CD14-positive monocyte (primary cell): ENCODE results near the gene ADORA3. TPM values are rescaled to one million over a fixed set of nuclear protein-coding genes. Genes with fewer than 3 reads are reported as not detected.

Source experiments
- DNase-seq, 3 donors: peaks; one replicate each; pipeline ENCODE4 v3.0.0-alpha.2; 2011 to 2022
- H2AFZ ChIP-seq: 2 replicates; pipeline ENCODE4 v1.6.0; 2012; ENCODE audit warnings: mild to moderate bottlenecking, low read depth, low read length, inconsistent platforms; ENCODE audit not compliant: insufficient read depth, poor library complexity, severe bottlenecking
- H3K27ac ChIP-seq, 2 donors: 1 replicate in 1 of 2; 2 replicates in 1 of 2; pipeline ENCODE4 v1.5.1; 2012 to 2013; ENCODE audit warnings: low read length in 2 of 2, control low read depth in 1 of 2, inconsistent platforms in 1 of 2, low read depth in 1 of 2, mild to moderate bottlenecking in 1 of 2
- H3K27me3 ChIP-seq, 2 donors: one replicate each; pipeline versions ENCODE4 v1.6.0 to v1.6.1; 2011 to 2013; ENCODE audit warnings: low read length in 2 of 2; ENCODE audit not compliant: control insufficient read depth in 2 of 2, insufficient read depth in 2 of 2
- H3K36me3 ChIP-seq, 2 donors: replicated peaks in 1 of 2; 1 replicate in 1 of 2; 2 replicates in 1 of 2; pipeline versions ENCODE4 v1.5.1 to v1.6.1; 2012 to 2013; ENCODE audit warnings: low read length in 2 of 2, control low read depth in 1 of 2, inconsistent platforms in 1 of 2, mild to moderate bottlenecking in 1 of 2; ENCODE audit not compliant: insufficient read depth in 2 of 2, control insufficient read depth in 1 of 2
- H3K4me1 ChIP-seq, 2 donors: 1 replicate in 1 of 2; 2 replicates in 1 of 2; pipeline versions ENCODE4 v1.5.1 to v1.6.1; 2012 to 2013; ENCODE audit warnings: low read length in 2 of 2, control low read depth in 1 of 2, inconsistent platforms in 1 of 2, mild to moderate bottlenecking in 1 of 2, moderate library complexity in 1 of 2; ENCODE audit not compliant: insufficient read depth in 2 of 2, control insufficient read depth in 1 of 2
- H3K4me2 ChIP-seq: replicated peaks from 2 replicates; pipeline ENCODE3; 2012; ENCODE audit warnings: low read length, moderate library complexity, mild to moderate bottlenecking; ENCODE audit not compliant: poor library complexity, severe bottlenecking; ENCODE audit errors: extremely low read depth
- H3K4me3 ChIP-seq, 3 experiments: fragments of 200-600 bp in 1 of 3; sonication (generic) in 1 of 3; replicated peaks in 1 of 3; 1 replicate in 2 of 3; 2 replicates in 1 of 3; pipeline ENCODE4 v1.5.1; 2011 to 2013; ENCODE audit warnings: low read length in 3 of 3, mild to moderate bottlenecking in 3 of 3, control low read depth in 2 of 3, low read depth in 2 of 3, inconsistent platforms in 1 of 3, moderate library complexity in 1 of 3
- H3K79me2 ChIP-seq: 2 replicates; pipeline ENCODE4 v1.6.0; 2012; ENCODE audit warnings: mild to moderate bottlenecking, control low read depth, inconsistent platforms, low read length, moderate library complexity; ENCODE audit not compliant: insufficient read depth
- H3K9ac ChIP-seq: 2 replicates; pipeline ENCODE4 v1.6.0; 2017; ENCODE audit warnings: low read length, mild to moderate bottlenecking; ENCODE audit not compliant: insufficient read depth, poor library complexity, severe bottlenecking
- H3K9me3 ChIP-seq, 2 donors: replicated peaks in 1 of 2; 1 replicate in 1 of 2; 2 replicates in 1 of 2; pipeline versions ENCODE4 v1.5.1 to v1.6.1; 2012 to 2013; ENCODE audit warnings: low read length in 2 of 2, control low read depth in 1 of 2; ENCODE audit not compliant: control insufficient read depth in 1 of 2, insufficient read depth in 1 of 2
- H4K20me1 ChIP-seq: 2 replicates; pipeline ENCODE4 v1.6.0; 2012; ENCODE audit warnings: mild to moderate bottlenecking, low read length, control low read depth, moderate library complexity; ENCODE audit not compliant: insufficient read depth
- H3K27ac Mint-ChIP-seq, 7 donors: one replicate each; pipeline ENCODE4 v1.8.0; 2020; ENCODE audit warnings: mild to moderate bottlenecking in 7 of 7, mixed read lengths in 7 of 7, moderate library complexity in 6 of 7, inconsistent platforms in 2 of 7
- H3K27me3 Mint-ChIP-seq, 3 donors: one replicate each; pipeline ENCODE4 v1.8.0; 2021 to 2022; ENCODE audit warnings: low read depth in 3 of 3, mild to moderate bottlenecking in 3 of 3, mixed read lengths in 3 of 3, moderate library complexity in 3 of 3, inconsistent platforms in 1 of 3
- H3K36me3 Mint-ChIP-seq, 2 donors: one replicate each; pipeline ENCODE4 v1.8.0; 2020; ENCODE audit warnings: mixed read lengths in 2 of 2, inconsistent platforms in 1 of 2, mild to moderate bottlenecking in 1 of 2
- H3K4me1 Mint-ChIP-seq: one replicate; pipeline ENCODE4 v1.8.0; 2020; ENCODE audit warnings: mild to moderate bottlenecking, mixed read lengths
- H3K4me3 Mint-ChIP-seq, 2 donors: one replicate each; pipeline ENCODE4 v1.8.0; 2020; ENCODE audit warnings: mild to moderate bottlenecking in 2 of 2, mixed read lengths in 2 of 2, moderate library complexity in 1 of 2
- H3K9me3 Mint-ChIP-seq, 7 donors: one replicate each; pipeline ENCODE4 v1.8.0; 2020 to 2022; ENCODE audit warnings: mixed read lengths in 7 of 7, mild to moderate bottlenecking in 6 of 7, moderate library complexity in 6 of 7, inconsistent platforms in 2 of 7
- WGBS: methylation state at CpG from one replicate; pipeline ENCODE4 v1.1.5; 2013; ENCODE audit warnings: missing lambda C conversion rate; ENCODE audit not compliant: insufficient coverage; 5-methylcytosine and 5-hydroxymethylcytosine counted together
- intact Hi-C, 2 donors: fragments of 100-400 bp; cut with micrococcal nuclease; formaldehyde crosslinking; loops; one replicate each; pipeline versions ENCODE4 v1.15.0 to v1.15.1; 2023
- polyA minus RNA-seq: library from RNA; depleted of rRNA, polyadenylated mRNA; stranded (reverse); fragments of >200 nt; gene quantifications from 2 replicates; pipeline ENCODE4 v1.2.3, GENCODE V29; 2012
- polyA plus RNA-seq, 3 donors: library from polyadenylated mRNA; depleted of rRNA in 1 of 3; unstranded in 2 of 3; stranded (reverse) in 1 of 3; fragments of 300-500 nt in 2 of 3; fragments of >200 nt in 1 of 3; fragmentation: Illumina TruSeq in 2 of 3; gene quantifications; 1 replicate in 2 of 3; 2 replicates in 1 of 3; pipeline ENCODE4 v1.2.3, GENCODE V29; 2012 to 2021
- total RNA-seq, 12 experiments: library from RNA in 1 of 12; stranded (reverse) in 1 of 12; fragments of 120-200 nt in 1 of 12; gene quantifications; one replicate each; pipeline ENCODE4 v1.2.4 and lab custom pipeline; 2013 to 2026; ENCODE audit warnings: mixed read lengths in 6 of 12, inconsistent platforms in 1 of 12
- TF ChIP-seq, protein P1 (sequence below): fragments of 200-600 bp; IDR thresholded peaks from one replicate; pipeline ENCODE4 v1.8.0; 2022; ENCODE audit warnings: antibody characterized with exemption, mild to moderate bottlenecking

Gene ADORA3
- 3.6 TPM for total RNA-seq (2013)
- polyA plus RNA-seq (1 to 10 TPM; 1.1 to 2.7 (median 1.2) TPM), polyA minus RNA-seq (1.5 and 5.5 TPM in 2 replicates), total RNA-seq (lab: John Stamatoyannopoulos, UW) (0 to 2.9 (median 0.85) reads per million in 11 experiments)

DNA sequence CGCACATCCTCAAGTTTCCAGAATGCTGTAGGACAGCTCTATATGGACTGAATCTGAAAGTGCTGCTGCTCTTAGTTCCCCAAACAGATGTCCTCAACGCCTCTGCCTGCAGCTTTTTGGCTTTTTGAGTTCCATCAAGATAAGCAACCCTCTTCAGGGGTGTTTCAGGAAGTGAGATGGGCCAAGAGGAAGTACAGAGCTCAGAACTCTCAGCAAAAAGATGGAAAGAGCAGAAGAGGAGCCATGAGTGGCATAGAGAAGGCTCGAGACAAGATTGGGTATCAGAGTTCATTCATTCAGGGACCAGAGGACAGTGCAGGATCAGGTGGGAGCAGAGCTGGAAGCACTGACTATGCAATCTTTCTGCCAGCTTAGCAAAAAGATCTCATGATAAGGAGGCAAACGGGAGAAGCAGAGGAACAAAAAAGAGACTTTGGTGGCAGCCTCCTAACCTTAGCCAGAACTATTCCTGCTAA is at the start of gene ADORA3, which contains the start of gene TMIGD3:
Gene ADORA3 (minus strand): TSS at position 49 of the 476 bp plus-strand sequence. CDS start 279 bp downstream, outside the sequence.
Gene TMIGD3 (minus strand): TSS at position 49 of the 476 bp plus-strand sequence. CDS start 279 bp downstream, outside the sequence.
- Histone ChIP-seq H3K27ac (peak within 1 kb of the TSS; percentile 66 to 97), H3K4me1 (peaks cover 66 to 68% of the 10 kb centered on the region in 2 donors), H3K9me3 (no peaks in the 10 kb centered on the region), H3K9ac (no peak within 1 kb of the TSS), H2AFZ (peak within 1 kb of the TSS; percentile 41), H3K4me2 (peak within 1 kb of the TSS; percentile 57), H3K4me3 (peak within 1 kb of the TSS in 1 of 3 experiments; percentile 58), H3K79me2 (no peaks in the 10 kb centered on the region), H4K20me1 (no peaks in the 10 kb centered on the region), H3K36me3 (no peaks in the 10 kb centered on the region), H3K27me3 (no peaks in the 10 kb centered on the region)
- no peaks in the 10 kb centered on the region for H3K27me3 Mint-ChIP-seq
- H3K4me1 Mint-ChIP-seq: peaks cover 63% of the 10 kb centered on the region
- TF ChIP-seq, protein P1, sequence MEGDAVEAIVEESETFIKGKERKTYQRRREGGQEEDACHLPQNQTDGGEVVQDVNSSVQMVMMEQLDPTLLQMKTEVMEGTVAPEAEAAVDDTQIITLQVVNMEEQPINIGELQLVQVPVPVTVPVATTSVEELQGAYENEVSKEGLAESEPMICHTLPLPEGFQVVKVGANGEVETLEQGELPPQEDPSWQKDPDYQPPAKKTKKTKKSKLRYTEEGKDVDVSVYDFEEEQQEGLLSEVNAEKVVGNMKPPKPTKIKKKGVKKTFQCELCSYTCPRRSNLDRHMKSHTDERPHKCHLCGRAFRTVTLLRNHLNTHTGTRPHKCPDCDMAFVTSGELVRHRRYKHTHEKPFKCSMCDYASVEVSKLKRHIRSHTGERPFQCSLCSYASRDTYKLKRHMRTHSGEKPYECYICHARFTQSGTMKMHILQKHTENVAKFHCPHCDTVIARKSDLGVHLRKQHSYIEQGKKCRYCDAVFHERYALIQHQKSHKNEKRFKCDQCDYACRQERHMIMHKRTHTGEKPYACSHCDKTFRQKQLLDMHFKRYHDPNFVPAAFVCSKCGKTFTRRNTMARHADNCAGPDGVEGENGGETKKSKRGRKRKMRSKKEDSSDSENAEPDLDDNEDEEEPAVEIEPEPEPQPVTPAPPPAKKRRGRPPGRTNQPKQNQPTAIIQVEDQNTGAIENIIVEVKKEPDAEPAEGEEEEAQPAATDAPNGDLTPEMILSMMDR: no peak
- no peaks in the 10 kb centered on the region for H3K9me3 Mint-ChIP-seq
- H3K36me3 Mint-ChIP-seq: peaks cover 5 to 13% of the 10 kb centered on the region in 2 donors
- peak; percentile 73 to 81 (median 78) for DNase-seq
- H3K4me3 Mint-ChIP-seq: peak within 1 kb of the TSS; percentile 7 to 74
- peak within 1 kb of the TSS; percentile 86 to 97 (median 93) for H3K27ac Mint-ChIP-seq
- WGBS: 0% methylated on average over 2 of the region's 4 CpGs
- intact Hi-C loops: loop anchor here in 1 of 2 donors (10.0 kb wide), 2 partner anchors 49 to 231 kb away; partner anchors contain the start of gene INKA2

DNA sequence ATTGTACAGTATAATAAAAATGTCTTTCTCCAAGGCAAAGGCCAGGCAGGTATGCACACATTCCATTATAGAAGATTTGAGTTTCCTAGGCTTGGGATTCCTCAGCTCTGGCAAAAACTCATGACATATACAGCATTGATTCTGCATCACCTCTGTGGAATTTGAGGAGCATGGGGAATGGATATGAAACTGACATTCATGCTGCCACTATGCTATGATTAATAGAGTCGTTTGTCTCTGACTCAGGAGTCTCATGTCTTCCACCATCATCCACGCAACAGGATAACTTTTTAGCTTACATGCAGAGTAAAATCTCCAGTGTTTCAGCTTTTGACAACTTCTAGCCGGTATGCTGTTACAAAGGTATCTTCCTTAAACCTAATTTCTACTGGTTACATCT is 49.8 kb upstream of the ADORA3 start:
- Histone ChIP-seq H3K27ac (no peak overlapping the region), H3K9me3 (no peaks in the 10 kb centered on the region), H3K9ac (no peak overlapping the region), H4K20me1 (no peaks in the 10 kb centered on the region), H3K4me1 (no peaks in the 10 kb centered on the region), H3K4me3 (no peak overlapping the region), H3K27me3 (no peaks in the 10 kb centered on the region), H3K79me2 (no peaks in the 10 kb centered on the region), H3K36me3 (no peaks in the 10 kb centered on the region), H3K4me2 (no peak overlapping the region), H2AFZ (no peak overlapping the region)
- no peaks in the 10 kb centered on the region for H3K4me1 Mint-ChIP-seq
- DNase-seq: no peak
- peaks cover 0 to 2% (median 2%) of the 10 kb centered on the region in 3 donors for H3K27me3 Mint-ChIP-seq
- H3K36me3 Mint-ChIP-seq: no peaks in the 10 kb centered on the region
- no peak overlapping the region for H3K27ac Mint-ChIP-seq
- intact Hi-C loops: no loop called here
- TF ChIP-seq, protein P1: no peak
- no CpG with 5 or more reads among the region's 3 CpGs for WGBS
- no peak overlapping the region for H3K4me3 Mint-ChIP-seq
- no peaks in the 10 kb centered on the region for H3K9me3 Mint-ChIP-seq
